ENCODE measurements around the gene GALNT6.

The GALNT6 gene

DNA sequence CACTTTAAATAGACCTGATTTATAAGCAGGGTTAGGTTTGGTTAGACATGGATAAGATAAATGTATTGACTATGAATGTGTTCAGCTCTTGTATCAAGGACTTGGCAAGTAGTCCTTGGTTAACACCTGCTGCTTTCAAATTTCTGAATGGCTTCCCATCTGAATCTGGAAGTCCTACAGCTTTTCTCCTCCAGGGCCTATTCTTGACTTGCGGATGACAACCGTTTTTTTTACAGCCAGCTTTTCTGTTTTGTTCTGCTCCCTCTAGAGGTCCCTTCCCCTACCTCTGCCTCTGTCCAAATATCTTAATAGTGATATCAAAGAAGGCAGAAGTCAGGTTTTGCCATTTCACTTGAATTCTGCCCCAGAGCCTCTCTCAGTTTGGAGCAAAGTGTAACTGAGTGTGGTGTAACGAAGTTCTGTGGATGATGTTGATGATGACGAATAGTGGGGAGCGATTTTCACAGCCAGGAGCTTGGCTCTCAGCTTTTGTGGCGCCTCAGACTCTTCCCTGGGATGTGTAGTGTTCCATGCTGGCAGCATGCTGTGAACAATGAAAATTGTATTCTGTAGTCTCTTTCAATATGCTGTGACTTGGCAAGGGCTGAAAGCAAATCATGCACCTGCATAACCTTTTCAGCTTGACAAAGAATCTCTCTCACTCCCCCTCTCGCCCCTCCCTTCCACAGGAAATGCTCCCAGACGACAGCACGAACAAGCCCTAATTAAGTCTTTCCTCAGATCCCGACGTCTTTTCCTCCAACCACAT is 28.4 kb upstream of the GALNT6 start:
- FAIRE-seq (no peak), DNase-seq (ENCODE audit: insufficient read length, low spot score) (no peak)
- no peak for TF ChIP-seq POLR2A (IDR thresholded peaks at IDR 0.05; ENCODE audit: low read depth, low read length)

DNA sequence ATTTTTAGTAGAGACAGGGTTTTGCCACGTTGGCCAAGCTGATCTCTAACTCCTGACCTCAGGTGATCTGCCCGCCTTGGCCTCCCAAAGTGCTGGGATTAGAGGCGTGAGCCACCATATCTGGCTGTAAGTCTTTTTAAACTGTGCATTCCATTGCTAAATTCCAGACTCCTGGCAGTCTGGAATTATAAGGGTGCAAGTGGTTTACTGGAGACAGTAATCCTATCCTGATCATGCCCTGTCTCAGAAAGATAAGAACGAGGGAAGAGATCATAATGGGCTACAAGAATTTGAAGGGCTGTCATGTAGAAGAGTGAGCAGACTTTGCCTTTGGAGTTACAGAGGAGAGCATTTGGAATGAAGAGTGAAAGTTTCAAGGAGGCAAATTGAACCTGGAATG is 26.6 kb upstream of the GALNT6 start:
- TF ChIP-seq POLR2A (IDR thresholded peaks at IDR 0.05; ENCODE audit: low read depth, low read length) = no peak
- DNase-seq (ENCODE audit: insufficient read length, low spot score) (no peak), FAIRE-seq (no peak)

DNA sequence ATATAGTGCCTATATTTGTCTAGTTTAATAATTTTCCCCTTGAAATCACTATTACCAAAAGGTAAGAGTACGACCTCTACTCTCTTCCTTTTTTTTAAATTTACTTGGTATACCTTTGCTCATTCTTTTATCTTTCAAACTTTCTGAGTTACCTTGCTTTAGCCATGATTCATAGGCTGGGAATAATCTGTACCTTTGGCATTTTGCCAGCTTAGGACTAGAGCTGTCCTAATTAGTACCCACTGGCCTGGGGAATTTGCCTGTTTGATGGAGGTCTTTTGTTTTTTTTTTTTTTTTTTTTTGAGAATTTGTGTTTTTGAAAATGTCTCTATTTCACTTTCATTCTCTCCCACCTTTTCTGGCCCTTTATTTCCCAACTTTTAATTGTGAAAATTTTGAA is 24.7 kb upstream of the GALNT6 start:
- FAIRE-seq = no peak
- TF ChIP-seq POLR2A (IDR thresholded peaks at IDR 0.05; ENCODE audit: low read depth, low read length) = no peak
- no peak for DNase-seq (ENCODE audit: insufficient read length, low spot score)

DNA sequence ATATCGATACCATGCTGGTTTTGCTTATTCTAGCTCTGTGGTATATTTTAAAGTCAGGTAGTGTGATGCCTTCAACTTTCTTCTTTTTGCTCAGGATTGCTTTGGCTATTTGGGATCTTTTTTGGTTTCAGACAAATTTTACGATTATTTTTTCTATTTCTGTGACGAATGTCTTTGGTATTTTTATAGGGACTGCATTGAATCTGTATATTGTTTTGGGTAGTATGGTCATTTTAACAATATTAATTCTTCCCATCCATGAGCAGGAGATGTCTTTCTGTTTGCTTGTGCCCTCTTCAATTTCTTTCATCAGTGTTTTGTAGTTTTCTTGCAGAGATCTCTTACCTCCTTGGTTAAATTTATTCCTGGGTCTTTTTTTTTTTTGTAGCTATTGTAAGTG is 22.6 kb upstream of the GALNT6 start:
- TF ChIP-seq POLR2A (IDR thresholded peaks at IDR 0.05; ENCODE audit: low read depth, low read length) = no peak
- DNase-seq (ENCODE audit: insufficient read length, low spot score) = no peak
- no peak for FAIRE-seq

DNA sequence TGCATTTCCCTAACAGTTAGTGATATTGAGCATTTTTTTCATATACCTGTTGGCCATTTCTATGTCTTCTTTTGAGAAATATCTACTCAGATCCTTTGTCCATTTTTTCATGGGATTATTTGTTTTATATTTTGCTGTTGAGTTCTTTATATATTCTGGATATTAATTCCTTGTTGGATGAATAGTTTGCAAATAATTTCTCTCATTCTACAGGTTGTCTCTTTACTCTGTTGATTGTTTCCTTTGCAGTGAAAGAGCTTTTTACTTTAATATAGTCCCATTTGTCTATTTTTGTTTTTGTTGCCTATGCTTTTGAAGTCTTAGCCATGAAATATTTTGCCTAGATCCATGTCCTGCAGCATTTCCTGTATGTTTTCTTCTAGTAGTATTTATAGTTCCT is 21.9 kb upstream of the GALNT6 start:
- DNase-seq (ENCODE audit: insufficient read length, low spot score) (no peak), FAIRE-seq (no peak)
- no peak for TF ChIP-seq POLR2A (IDR thresholded peaks at IDR 0.05; ENCODE audit: low read depth, low read length)

DNA sequence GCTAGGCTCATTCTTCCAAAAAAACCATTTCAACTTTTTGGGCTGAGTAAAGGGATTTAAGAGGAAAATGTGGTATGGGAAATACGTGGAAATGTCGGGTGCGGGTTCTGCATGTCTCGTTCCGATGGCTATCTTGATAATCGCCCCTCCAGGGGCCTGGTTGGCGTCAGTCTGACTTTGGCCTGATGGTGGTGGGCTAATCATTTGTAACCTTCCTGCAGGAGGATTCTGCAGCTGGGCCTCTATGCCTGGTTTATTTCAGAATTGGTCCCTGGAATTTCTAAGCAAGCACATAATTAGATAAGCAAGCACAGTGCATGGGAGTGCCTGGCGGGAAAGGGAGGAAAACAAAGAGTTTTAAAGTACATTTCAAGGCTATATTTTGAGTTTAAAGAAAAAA is 18.6 kb upstream of the GALNT6 start:
- no peak for TF ChIP-seq POLR2A (IDR thresholded peaks at IDR 0.05; ENCODE audit: low read depth, low read length)
- no peak for FAIRE-seq

DNA sequence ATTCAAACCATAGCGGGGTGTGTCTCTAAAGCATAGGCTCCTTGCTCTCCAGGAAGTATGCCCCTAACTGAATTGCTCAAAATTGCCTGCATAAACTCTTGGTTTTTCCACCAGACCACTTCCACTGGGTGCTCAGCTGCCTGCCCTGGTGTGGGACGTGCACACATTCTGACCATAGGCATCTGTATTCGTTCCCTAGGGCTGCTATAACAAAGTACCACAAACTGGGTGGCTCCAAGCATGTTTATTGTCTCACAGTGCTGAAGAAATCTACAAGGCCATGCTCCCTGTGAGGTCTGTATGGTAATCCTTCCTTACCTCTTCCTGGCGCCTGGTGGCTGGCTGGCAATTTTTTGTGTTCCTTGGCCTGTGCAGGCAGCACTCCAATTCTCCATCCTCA is 16.4 kb upstream of the GALNT6 start:
- FAIRE-seq (no peak), DNase-seq (ENCODE audit: insufficient read length, low spot score) (no peak)
- no peak for TF ChIP-seq POLR2A (IDR thresholded peaks at IDR 0.05; ENCODE audit: low read depth, low read length)

More for the DNA sequence above, 18.6 kb upstream of the GALNT6 start:
- no peak for DNase-seq (ENCODE audit: insufficient read length, low spot score)

DNA sequence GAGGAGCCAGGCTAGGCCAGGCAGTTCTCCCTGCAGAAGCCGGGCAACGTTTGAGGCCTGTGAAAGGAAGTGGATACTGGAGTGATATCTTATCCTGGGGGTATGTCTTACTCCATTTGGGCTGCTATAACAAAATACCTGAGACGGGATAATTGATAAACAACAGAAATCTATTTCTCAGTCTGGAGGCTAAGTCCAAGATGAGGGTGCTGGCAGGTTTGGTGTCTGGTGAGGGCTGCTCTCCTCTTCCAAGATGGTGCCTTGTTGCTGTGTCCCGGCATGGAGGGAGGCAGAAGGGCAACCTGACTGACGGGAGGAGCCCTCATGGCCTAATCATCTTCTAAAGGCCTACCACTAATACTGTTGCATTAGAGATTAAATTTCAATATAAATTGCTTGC is 15.7 kb upstream of the GALNT6 start:
- FAIRE-seq = no peak

DNA sequence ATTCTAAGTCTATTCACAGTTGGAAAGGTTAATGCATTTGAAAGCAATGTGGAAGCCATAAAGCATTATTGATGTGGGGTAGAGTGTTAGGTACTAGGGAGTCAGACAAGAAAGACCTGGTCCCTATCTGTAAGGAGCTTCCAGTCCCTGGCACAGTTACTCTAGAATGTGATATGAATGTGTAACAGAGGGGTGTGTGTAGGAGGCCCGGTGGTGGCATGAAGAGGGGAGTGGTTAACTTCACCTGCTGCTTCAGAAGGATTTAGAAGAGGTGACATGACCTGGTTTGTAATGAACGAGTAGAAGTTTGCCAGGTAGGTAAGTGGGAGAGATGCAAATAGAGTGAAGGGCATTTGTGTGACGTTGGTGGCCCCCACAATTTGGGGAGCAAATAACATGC is 15.1 kb upstream of the GALNT6 start:
- DNase-seq (ENCODE audit: insufficient read length, low spot score) = no peak
- FAIRE-seq = no peak
- TF ChIP-seq POLR2A (IDR thresholded peaks at IDR 0.05; ENCODE audit: low read depth, low read length) = no peak

More for the DNA sequence above, 15.7 kb upstream of the GALNT6 start:
- no peak for DNase-seq (ENCODE audit: insufficient read length, low spot score)
- no peak for TF ChIP-seq POLR2A (IDR thresholded peaks at IDR 0.05; ENCODE audit: low read depth, low read length)

DNA sequence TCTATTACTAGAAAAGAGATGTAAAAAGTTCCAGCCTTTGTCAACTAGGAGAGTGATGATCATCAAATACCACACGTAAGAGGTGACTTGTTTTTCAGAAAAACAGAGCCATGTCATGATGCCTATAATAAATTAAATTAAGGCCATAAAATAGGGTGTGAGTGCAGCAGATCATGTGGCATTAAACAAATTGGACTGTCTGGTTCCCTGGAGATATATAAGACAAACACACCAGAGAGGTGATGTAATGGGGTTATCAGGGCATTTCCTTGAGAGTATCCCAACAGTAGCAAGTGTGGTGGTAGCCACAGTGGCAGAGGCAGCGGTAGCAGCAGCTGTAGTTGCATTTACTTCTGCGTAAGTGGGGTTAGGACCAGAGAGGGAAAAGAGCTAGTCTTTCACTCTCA is 14.6 kb upstream of the GALNT6 start:
- no peak for DNase-seq (ENCODE audit: insufficient read length, low spot score)
- TF ChIP-seq POLR2A (IDR thresholded peaks at IDR 0.05; ENCODE audit: low read depth, low read length) = no peak
- no peak for FAIRE-seq

DNA sequence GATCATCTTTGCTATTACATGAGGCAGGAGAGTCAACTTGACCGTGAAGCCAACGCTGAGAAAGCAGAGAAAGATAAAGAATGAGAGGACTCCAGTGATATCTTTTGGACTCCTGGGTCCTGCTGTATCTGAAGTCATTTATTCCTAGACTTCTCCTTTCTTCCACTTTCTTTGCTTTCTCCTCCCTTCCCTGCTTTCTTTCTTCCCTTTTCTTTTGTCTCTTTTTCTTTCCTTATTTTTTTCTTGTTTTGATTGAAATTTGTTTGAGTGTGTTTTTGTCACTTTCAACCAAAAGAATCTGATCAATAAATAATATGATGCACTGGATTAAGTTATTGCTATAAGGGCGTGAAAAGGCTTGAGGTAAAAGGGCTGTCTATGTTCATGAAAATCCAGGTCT is 13.4 kb upstream of the GALNT6 start:
- DNase-seq (ENCODE audit: insufficient read length, low spot score) = no peak
- no peak for FAIRE-seq
- no peak for TF ChIP-seq POLR2A (IDR thresholded peaks at IDR 0.05; ENCODE audit: low read depth, low read length)

DNA sequence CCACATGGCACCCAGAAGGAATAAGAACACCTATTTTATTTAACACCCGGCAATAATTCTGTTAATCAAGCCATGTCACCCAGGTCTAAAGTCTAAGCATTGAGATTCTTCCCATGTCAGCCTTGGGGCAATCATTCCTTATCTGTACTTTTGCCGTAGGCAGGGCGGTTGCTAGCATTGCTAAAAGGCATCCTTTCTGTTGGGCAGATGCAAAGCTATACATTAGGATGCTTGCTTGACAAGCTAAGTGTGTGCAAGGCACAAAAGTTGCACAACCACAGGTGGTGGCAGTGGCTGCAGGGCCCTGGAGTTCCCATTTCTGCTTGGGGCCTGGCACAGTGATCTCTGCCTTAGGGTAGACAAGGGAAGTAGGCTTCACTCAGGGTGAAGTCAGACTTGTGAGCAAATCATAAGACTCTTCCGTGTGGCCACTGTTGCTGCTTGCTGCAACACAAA is 12.5 kb upstream of the GALNT6 start:
- TF ChIP-seq POLR2A (IDR thresholded peaks at IDR 0.05; ENCODE audit: low read depth, low read length) = no peak
- FAIRE-seq (no peak), DNase-seq (ENCODE audit: insufficient read length, low spot score) (no peak)

DNA sequence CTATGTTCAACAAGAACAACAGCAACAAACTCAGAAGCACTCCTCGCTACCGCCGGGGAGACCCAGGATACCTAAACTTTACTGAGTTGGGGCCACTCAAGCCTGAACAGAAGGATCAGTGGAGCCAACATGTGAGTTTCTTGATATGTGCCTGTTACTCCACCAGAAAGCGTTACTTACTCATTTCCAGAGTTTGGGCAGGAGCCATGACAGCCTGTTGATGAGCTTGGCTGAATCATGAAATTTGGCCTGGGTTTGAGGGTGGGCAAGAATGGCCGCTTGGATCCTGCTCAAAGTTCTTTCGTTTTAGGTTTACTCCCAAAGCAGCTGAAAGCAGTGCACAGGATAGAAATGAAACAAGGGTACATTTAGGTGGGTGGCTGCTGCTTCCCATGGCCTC is 12.0 kb upstream of the GALNT6 start:
- FAIRE-seq = no peak
- TF ChIP-seq POLR2A (IDR thresholded peaks at IDR 0.05; ENCODE audit: low read depth, low read length) = no peak
- no peak for DNase-seq (ENCODE audit: insufficient read length, low spot score)

DNA sequence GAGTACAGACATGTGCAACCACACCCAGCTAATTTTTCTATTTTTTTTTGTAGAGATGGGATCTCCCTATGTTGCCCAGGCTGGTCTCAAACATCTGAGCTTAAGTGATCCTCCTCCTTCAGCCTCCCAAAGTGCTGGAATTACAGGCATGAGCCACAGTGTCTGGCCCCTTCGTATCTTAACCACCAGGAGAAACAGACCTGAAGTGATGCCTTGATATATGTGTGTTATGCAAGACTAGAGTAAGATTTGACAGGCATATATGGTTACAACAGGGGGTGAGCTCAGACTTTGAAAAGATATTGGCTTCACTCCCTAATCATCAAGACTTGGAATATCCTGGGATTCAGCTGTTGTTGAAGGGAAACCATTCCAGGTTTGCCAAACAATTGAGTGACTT is 10.7 kb upstream of the GALNT6 start:
- FAIRE-seq = no peak
- DNase-seq (ENCODE audit: insufficient read length, low spot score) = no peak
- TF ChIP-seq POLR2A (IDR thresholded peaks at IDR 0.05; ENCODE audit: low read depth, low read length) = no peak

DNA sequence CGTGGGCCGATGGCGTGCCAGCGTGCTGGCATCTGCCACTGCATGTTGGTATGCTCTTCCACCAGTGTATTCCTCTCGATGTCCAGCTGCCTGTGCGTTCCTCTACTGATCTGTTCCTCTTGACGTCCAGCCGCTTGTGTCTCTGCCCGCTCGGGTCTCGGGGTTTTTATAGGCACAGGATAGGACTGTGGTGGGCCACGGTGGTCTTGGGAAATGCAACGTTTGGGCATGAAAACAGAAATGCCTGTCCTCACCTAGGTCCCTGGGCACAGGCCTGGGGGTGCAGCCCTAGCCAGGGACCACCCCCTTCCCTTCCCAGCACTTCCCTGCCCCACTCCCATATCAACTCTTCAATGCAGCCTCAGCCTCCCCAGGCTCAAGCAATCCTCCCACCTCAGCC is 10.3 kb upstream of the GALNT6 start:
- FAIRE-seq = no peak

More for the DNA sequence above, 10.3 kb upstream of the GALNT6 start:
- DNase-seq (ENCODE audit: insufficient read length, low spot score) = no peak
- no peak for TF ChIP-seq POLR2A (IDR thresholded peaks at IDR 0.05; ENCODE audit: low read depth, low read length)

Data from H54 (cell line).